Smooth muscle cell (in vitro differentiated cells): Measurements from ENCODE around the gene TMEM120B. TPM values are rescaled to one million over a fixed set of nuclear protein-coding genes. Genes with fewer than 3 reads are reported as not detected.

Source experiments
- DNase-seq: peaks from one replicate; lab custom pipeline; 2025; ENCODE audit not compliant: unreplicated experiment; lab: John Stamatoyannopoulos, UW
- H2AFZ ChIP-seq: fragments of 200-600 bp; sonication (generic); 2 replicates; pipeline ENCODE4 v1.6.0; 2016; ENCODE audit warnings: antibody characterized with exemption, low read depth, mild to moderate bottlenecking
- H3F3A ChIP-seq: fragments of 200-600 bp; sonication (generic); 2 replicates; pipeline ENCODE4 v1.6.0; 2017; ENCODE audit warnings: antibody characterized with exemption, low read depth
- H3K27ac ChIP-seq: fragments of 200-600 bp; sonication (generic); 2 replicates; pipeline ENCODE4 v1.5.1; 2016; ENCODE audit warnings: low read depth, mild to moderate bottlenecking
- H3K27me3 ChIP-seq: fragments of 200-600 bp; sonication (generic); 2 replicates; pipeline ENCODE4 v1.6.1; 2016; ENCODE audit warnings: low read depth, mild to moderate bottlenecking
- H3K36me3 ChIP-seq: fragments of 200-600 bp; sonication (generic); 2 replicates; pipeline ENCODE4 v1.5.1; 2016; ENCODE audit warnings: low read depth
- H3K4me1 ChIP-seq: fragments of 200-600 bp; sonication (generic); 2 replicates; pipeline ENCODE4 v1.5.1; 2016; ENCODE audit warnings: low read depth
- H3K4me2 ChIP-seq: fragments of 200-600 bp; sonication (generic); 2 replicates; pipeline ENCODE4 v1.6.0; 2016; ENCODE audit warnings: mild to moderate bottlenecking
- H3K4me3 ChIP-seq: fragments of 200-600 bp; sonication (generic); 2 replicates; pipeline ENCODE4 v1.5.1; 2016; ENCODE audit warnings: mild to moderate bottlenecking
- H3K79me2 ChIP-seq: fragments of 200-600 bp; sonication (generic); 2 replicates; pipeline ENCODE4 v1.6.0; 2016; ENCODE audit warnings: low read depth, mild to moderate bottlenecking
- H3K9ac ChIP-seq: fragments of 200-600 bp; sonication (generic); 2 replicates; pipeline ENCODE4 v1.6.0; 2016; ENCODE audit warnings: low read depth
- H3K9me3 ChIP-seq: fragments of 200-600 bp; sonication (generic); replicated peaks from 2 replicates; pipeline ENCODE4 v1.5.1; 2016; ENCODE audit warnings: low read depth
- H4K20me1 ChIP-seq: fragments of 200-600 bp; sonication (generic); 2 replicates; pipeline ENCODE4 v1.6.0; 2016; ENCODE audit warnings: low read depth
- WGBS: methylation state at CpG from one replicate; pipeline ENCODE4 v1.1.7; 2016; ENCODE audit warnings: low lambda C conversion rate; 5-methylcytosine and 5-hydroxymethylcytosine counted together
- polyA plus RNA-seq: library from polyadenylated mRNA; unstranded; fragments of >200 nt; fragmentation: Nextera tagmentation; extraction: Ambion mirVana; gene quantifications from 2 replicates; pipeline ENCODE4 v1.2.1, GENCODE V29; 2016
- total RNA-seq: library from RNA; depleted of rRNA; stranded (reverse); fragments of >200 nt; gene quantifications from 2 replicates; pipeline ENCODE4 v1.2.3, GENCODE V29; 2014
- TF ChIP-seq, protein P1 (sequence below): fragments of 200-600 bp; sonication (generic); IDR thresholded peaks from 2 replicates; pipeline ENCODE4 v1.5.1; 2017; ENCODE audit warnings: borderline replicate concordance, mild to moderate bottlenecking, antibody characterized with exemption; ENCODE audit not compliant: insufficient read depth, poor library complexity, severe bottlenecking

Gene TMEM120B
- total and polyA plus RNA-seq, 2 experiments from 2014 or later, result 5.3 to 7.6 TPM

GRCh38 chr12:121770388-121770787, 57.8 kb downstream of the TMEM120B start:
- no peak overlapping the region for H3K27ac ChIP-seq
- H4K20me1 ChIP-seq, result no peaks in the 10 kb centered on the region
- no peaks in the 10 kb centered on the region for H3K79me2 ChIP-seq
- WGBS, result 81% methylated on average over 9 of the region's 9 CpGs
- no peak for DNase-seq
- H3K4me1 ChIP-seq, result no peaks in the 10 kb centered on the region
- H2AFZ ChIP-seq, result no peak overlapping the region
- no peaks in the 10 kb centered on the region for H3F3A ChIP-seq
- no peak overlapping the region for H3K4me2 ChIP-seq
- H3K36me3 ChIP-seq, result no peaks in the 10 kb centered on the region
- no peaks in the 10 kb centered on the region for H3K9me3 ChIP-seq
- no peak overlapping the region for H3K9ac ChIP-seq
- H3K27me3 ChIP-seq, result no peaks in the 10 kb centered on the region
- no peak overlapping the region for H3K4me3 ChIP-seq
- TF ChIP-seq, protein P1, sequence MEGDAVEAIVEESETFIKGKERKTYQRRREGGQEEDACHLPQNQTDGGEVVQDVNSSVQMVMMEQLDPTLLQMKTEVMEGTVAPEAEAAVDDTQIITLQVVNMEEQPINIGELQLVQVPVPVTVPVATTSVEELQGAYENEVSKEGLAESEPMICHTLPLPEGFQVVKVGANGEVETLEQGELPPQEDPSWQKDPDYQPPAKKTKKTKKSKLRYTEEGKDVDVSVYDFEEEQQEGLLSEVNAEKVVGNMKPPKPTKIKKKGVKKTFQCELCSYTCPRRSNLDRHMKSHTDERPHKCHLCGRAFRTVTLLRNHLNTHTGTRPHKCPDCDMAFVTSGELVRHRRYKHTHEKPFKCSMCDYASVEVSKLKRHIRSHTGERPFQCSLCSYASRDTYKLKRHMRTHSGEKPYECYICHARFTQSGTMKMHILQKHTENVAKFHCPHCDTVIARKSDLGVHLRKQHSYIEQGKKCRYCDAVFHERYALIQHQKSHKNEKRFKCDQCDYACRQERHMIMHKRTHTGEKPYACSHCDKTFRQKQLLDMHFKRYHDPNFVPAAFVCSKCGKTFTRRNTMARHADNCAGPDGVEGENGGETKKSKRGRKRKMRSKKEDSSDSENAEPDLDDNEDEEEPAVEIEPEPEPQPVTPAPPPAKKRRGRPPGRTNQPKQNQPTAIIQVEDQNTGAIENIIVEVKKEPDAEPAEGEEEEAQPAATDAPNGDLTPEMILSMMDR, result no peak

DNA sequence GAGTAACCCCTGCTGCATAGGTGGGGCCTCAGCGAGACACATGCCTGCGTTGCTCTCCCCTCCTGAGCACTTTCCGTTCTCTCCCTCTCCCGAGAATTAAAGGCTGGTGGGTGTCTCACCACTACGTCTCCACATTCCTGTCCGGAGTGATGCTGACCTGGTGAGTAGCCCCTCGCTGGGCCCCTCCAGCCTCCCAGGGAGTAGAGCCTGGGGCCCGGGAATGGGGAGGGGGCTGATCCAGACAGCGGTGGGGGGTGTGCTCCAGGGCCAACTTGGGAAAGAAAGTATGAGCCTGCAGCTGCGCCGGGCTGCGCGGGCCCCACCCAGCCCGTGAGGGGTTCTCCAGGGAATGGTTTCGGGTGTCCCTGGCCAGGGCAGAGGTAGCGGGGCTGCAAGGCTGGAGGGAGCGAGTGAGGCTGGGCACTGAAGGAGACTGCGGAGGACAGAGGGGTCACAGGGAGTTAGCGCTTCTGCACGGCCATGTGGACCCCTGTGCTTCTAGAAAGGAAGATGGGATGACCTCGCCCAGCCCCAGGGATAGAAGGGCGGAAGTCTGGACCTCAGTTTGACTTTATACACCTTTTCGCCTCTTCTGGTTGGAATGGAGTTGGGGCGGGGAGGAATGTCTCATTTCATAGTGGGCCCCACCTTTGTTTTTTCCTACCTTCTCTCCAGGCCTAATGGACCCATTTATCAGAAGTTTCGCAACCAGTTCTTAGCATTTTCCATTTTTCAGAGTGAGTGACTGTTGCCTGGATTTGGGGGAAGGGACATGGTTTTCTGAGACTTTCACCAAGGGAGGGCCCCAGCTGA, 58.5 kb downstream of the TMEM120B start:
- Histone ChIP-seq H3K36me3 (no peaks in the 10 kb centered on the region), H3F3A (no peaks in the 10 kb centered on the region)
- 85% methylated on average over 25 of the region's 25 CpGs for WGBS

DNA sequence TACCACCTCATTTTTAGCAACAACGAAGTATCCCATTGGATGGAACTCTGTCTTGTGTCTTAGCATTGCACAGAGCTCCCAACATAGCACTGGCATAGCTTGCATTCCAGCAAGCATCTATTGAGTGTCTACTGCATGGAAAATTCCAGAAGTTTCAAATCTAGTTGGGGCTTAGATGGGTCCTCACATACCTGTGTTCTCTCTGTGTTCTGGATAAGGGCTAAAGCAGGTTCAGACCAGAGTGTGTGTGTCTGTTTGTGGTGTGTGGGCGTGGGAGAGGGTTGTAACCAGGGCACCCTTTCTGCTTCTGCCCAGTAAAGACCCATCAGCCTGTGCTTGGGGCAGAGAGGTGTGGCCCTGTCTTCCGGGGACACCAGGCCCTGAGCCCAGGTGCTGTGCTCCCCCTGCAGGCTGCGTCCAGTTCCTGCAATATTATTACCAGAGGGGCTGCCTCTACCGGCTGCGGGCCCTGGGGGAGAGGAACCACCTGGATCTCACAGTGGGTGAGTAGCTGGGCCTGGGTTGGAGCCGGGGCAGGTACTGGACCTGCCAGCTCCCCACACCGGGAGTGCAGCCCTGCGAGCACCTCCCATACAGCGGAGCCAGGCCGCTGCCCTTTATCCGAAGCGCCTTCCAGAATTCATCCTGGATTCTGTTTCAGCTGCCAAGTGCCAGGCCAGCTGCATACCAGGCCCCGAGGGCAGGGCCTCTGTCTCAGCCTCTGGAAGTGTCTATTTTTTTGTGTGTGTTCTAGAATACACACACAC, 60.6 kb downstream of the TMEM120B start:
- no peaks in the 10 kb centered on the region for H3F3A ChIP-seq
- no peaks in the 10 kb centered on the region for H4K20me1 ChIP-seq
- no peaks in the 10 kb centered on the region for H3K27me3 ChIP-seq
- no peak overlapping the region for H3K9ac ChIP-seq
- H3K4me2 ChIP-seq, result no peak overlapping the region
- H3K79me2 ChIP-seq, result no peaks in the 10 kb centered on the region
- DNase-seq, result peak; percentile 3
- no peaks in the 10 kb centered on the region for H3K4me1 ChIP-seq
- H3K36me3 ChIP-seq, result no peaks in the 10 kb centered on the region
- H3K4me3 ChIP-seq, result no peak overlapping the region
- H3K27ac ChIP-seq, result no peak overlapping the region
- H3K9me3 ChIP-seq, result no peaks in the 10 kb centered on the region
- TF ChIP-seq, protein P1, result peak; percentile 73
- WGBS, result 55% methylated on average over 14 of the region's 14 CpGs
- H2AFZ ChIP-seq, result no peak overlapping the region

More for the DNA sequence above, 58.5 kb downstream of the TMEM120B start:
- Histone ChIP-seq H2AFZ (no peak overlapping the region), H4K20me1 (no peaks in the 10 kb centered on the region), H3K9me3 (no peaks in the 10 kb centered on the region), H3K4me1 (no peaks in the 10 kb centered on the region), H3K4me3 (no peak overlapping the region), H3K27ac (no peak overlapping the region), H3K79me2 (no peaks in the 10 kb centered on the region), H3K27me3 (no peaks in the 10 kb centered on the region), H3K4me2 (no peak overlapping the region), H3K9ac (no peak overlapping the region)
- TF ChIP-seq, protein P1, result no peak
- DNase-seq, result no peak
